D721Med (cell line): ENCODE data around the gene FLRT2.

ENCODE experiments used
- DNase-seq: peaks from one replicate; pipeline ENCODE4 v3.0.0; 2011; ENCODE audit warnings: low spot score; ENCODE audit not compliant: insufficient read length
- FAIRE-seq: peaks from 2 replicates; lab custom pipeline; 2011; peaks lifted over from hg19 to GRCh38; lab: Jason Lieb, UNC
- TF ChIP-seq, protein P1 (sequence below): IDR thresholded peaks from 2 replicates; pipeline ENCODE4 v1.5.1; 2012; ENCODE audit warnings: mild to moderate bottlenecking, control low read depth; ENCODE audit not compliant: insufficient read depth; ENCODE audit errors: missing control alignments

Gene FLRT2

DNA sequence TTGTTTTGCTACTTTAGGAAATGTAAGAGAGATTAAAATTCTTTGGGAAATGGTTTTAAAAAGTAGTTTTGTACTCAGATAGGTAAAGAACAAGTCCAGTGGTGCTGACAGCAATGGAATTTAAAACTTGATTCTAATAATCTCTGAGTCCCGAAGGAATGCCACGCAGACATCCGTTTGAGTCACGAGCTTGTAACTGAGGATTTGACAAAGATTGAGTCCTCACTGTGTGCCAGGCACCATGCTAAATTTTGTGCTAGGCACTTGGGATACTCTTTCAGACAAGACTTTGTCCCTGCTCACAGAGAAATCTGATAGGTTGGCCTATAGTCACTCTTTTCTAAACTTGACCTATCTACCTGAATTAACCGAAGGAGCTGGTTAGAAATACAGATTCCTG is 12.7 kb downstream of the FLRT2 start:
- no peak for DNase-seq
- TF ChIP-seq, protein P1, sequence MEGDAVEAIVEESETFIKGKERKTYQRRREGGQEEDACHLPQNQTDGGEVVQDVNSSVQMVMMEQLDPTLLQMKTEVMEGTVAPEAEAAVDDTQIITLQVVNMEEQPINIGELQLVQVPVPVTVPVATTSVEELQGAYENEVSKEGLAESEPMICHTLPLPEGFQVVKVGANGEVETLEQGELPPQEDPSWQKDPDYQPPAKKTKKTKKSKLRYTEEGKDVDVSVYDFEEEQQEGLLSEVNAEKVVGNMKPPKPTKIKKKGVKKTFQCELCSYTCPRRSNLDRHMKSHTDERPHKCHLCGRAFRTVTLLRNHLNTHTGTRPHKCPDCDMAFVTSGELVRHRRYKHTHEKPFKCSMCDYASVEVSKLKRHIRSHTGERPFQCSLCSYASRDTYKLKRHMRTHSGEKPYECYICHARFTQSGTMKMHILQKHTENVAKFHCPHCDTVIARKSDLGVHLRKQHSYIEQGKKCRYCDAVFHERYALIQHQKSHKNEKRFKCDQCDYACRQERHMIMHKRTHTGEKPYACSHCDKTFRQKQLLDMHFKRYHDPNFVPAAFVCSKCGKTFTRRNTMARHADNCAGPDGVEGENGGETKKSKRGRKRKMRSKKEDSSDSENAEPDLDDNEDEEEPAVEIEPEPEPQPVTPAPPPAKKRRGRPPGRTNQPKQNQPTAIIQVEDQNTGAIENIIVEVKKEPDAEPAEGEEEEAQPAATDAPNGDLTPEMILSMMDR = no peak
- FAIRE-seq = no peak

DNA sequence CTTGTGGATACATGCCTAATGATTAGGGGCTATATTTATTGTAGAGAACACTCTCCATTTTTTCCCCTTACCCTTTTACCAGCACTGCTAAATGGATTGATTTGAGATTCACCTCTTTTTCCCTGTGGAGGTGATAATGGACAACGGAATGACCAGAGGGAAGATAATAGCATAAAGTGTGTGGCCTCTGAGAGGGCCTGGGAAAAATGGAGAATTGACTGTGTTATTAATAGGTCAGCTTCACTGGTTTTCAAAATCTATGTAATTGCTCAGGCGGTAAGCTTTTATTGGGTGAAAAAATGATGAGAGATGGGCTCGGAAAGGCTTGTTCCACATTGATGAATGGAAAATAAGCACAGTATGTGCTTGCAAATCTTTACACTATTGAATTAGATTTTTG is 15.8 kb downstream of the FLRT2 start:
- TF ChIP-seq, protein P1 = no peak
- DNase-seq (no peak), FAIRE-seq (no peak)

DNA sequence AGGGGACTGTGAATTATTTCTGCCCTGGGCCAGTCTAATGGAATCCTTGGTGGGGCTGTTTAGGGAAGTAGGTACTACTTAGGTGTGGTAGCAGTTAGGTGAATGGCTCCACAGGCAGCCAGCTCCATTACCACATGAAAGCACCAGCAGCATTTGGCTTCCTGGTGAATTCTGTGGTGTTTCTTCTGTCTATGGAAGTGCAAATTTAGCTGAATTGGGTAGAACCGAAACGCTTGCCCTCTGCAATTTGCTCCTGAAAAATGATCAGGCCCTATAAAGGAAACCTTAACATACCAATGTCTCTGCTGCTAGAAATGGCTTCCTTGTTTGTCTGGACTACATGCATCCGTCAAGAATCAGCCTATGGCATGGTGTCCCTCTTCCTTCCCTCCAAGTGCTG is 16.4 kb downstream of the FLRT2 start:
- FAIRE-seq = no peak
- TF ChIP-seq, protein P1 = no peak
- no peak for DNase-seq

DNA sequence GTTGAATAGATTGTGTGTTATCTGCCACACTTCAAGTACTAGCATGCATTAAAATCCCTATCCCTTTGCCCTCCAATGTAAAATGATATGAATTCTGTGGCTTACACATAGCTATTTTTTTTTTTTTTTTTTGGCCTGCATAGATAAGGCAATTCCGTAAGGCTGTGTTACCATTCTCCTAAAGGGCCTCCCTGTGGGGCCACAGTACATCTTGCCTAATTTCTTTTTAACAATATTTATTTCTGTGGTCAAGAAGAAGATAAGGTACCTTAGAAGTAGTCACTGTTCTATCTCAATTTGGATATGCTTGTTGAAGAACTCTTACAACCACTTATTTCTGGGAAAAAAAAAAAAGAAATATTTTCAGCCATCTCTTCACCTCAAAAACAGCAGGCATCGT is 19.8 kb downstream of the FLRT2 start:
- no peak for DNase-seq
- FAIRE-seq = no peak
- TF ChIP-seq, protein P1 = no peak

DNA sequence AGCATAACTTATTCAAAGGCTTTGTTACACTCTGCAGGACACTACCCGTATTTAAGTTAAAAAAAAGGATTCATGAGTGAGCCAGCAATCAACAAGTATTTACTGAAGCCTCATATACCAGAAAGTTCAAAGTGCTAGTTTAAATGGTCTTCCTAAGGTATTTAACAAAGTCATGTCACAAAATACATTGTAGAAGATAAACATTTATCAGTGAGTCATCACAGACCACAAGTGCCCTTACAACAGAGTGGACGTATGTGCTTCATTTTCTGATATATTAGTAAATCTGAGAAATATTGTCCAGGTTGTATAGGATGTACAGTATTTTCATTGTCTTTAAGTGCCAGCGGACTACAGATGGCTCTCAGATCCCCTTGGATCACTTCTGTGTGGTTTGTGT is 24.2 kb downstream of the FLRT2 start:
- TF ChIP-seq, protein P1 = no peak
- DNase-seq (no peak), FAIRE-seq (no peak)

DNA sequence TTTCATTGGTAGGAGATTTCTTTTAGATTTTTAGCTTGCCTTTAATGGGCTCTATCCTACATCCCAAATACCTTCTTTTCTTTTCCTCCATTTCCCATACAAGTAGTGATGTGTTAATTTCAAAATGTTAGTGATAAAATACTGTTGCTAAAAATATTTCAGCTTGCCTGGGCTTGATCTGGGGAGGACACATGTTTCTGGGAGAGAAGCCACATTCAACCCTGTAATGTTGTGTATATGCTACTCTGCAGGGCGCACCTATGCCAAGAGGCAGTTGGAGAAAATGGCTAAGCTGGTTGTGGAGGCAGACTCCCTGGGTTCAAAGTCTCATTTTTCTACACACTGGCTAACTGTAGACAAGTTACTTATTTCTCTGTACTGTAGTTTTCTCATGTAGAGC is 26.3 kb downstream of the FLRT2 start:
- FAIRE-seq (no peak), DNase-seq (no peak)
- TF ChIP-seq, protein P1 = no peak

DNA sequence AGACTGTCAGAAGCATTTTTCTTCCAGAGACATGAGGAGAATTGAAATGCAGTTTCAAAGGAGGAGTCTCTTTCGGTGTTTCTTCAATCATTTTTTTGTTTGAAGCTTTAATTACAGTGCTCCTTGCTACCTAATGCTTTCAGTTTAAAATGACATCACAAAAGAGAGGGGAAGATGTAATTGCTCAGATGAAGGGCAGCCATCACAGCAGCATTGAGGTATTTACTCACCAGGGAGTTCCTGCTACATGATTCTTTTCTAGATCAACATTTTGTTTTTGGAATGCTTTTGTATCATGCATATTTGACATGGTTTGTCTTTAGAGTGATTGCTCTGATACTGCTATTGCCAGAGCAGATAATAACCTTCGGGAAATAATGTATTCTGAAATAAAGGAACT is 28.6 kb downstream of the FLRT2 start:
- TF ChIP-seq, protein P1 = no peak
- no peak for FAIRE-seq
- no peak for DNase-seq
